ENCODE measurements around the gene RASA3.

Gene RASA3

GRCh38 chr13:114131583-114132418 lies 622 bp downstream of the RASA3 start:
- peak overlapping the region; percentile 98 for H3K4me3 ChIP-seq (ENCODE audit: low read depth, low read length)
- no peak for TF ChIP-seq CTCF (IDR thresholded peaks at IDR 0.05; ENCODE audit: low read depth, low read length)

- peak overlapping the region; percentile 98 for H3K4me3 ChIP-seq (ENCODE audit: low read depth, low read length)
- TF ChIP-seq CTCF (IDR thresholded peaks at IDR 0.05; ENCODE audit: low read depth, low read length): no peak
These were observed 1.4 kb downstream of the RASA3 start for GRCh38 chr13:114130837-114131582.

GRCh38 chr13:114130131-114130836 lies 2.1 kb downstream of the RASA3 start:
- TF ChIP-seq CTCF (IDR thresholded peaks at IDR 0.05; ENCODE audit: low read depth, low read length): no peak
- H3K4me3 ChIP-seq (ENCODE audit: low read depth, low read length): peak overlapping the region; percentile 98

GRCh38 chr13:114129649-114130062 lies 2.8 kb downstream of the RASA3 start:
- H3K4me3 ChIP-seq (ENCODE audit: low read depth, low read length): peak overlapping the region; percentile 98
- no peak for TF ChIP-seq CTCF (IDR thresholded peaks at IDR 0.05; ENCODE audit: low read depth, low read length)

GRCh38 chr13:114128624-114129522 lies 3.5 kb downstream of the RASA3 start:
- no peak for TF ChIP-seq CTCF (IDR thresholded peaks at IDR 0.05; ENCODE audit: low read depth, low read length)
- peak overlapping the region; percentile 98 for H3K4me3 ChIP-seq (ENCODE audit: low read depth, low read length)

- TF ChIP-seq CTCF (IDR thresholded peaks at IDR 0.05; ENCODE audit: low read depth, low read length): no peak
- H3K4me3 ChIP-seq (ENCODE audit: low read depth, low read length): peak overlapping the region; percentile 45
These were observed 4.1 kb downstream of the RASA3 start for GRCh38 chr13:114128348-114128623.
